ENCODE data around the gene FDXACB1.
A peak's percentile ranks its signal among the peaks of the same experiment; 100 is the strongest.

The FDXACB1 gene

GRCh38 chr11:111879637-111879960, 634 bp upstream of the FDXACB1 start:
- Histone ChIP-seq H3K27ac (peak overlapping the region; percentile 82 to 97), H3K4me3 (peak overlapping the region; percentile 80)
- TF ChIP-seq CTCF (IDR thresholded peaks at IDR 0.05): no peak
- DNase-seq (ENCODE audit: low spot score): no peak

- TF ChIP-seq CTCF (IDR thresholded peaks at IDR 0.05): no peak
- Histone ChIP-seq H3K27ac (peak overlapping the region; percentile 82 to 97), H3K4me3 (peak overlapping the region; percentile 80)
- DNase-seq (ENCODE audit: low spot score): no peak
These were observed 548 bp downstream of the FDXACB1 start for GRCh38 chr11:111878385-111878848.

- TF ChIP-seq CTCF (IDR thresholded peaks at IDR 0.05): no peak
- Histone ChIP-seq H3K4me3 (peak overlapping the region; percentile 95), H3K27ac (peak overlapping the region; percentile 92 to 96)
- no peak for DNase-seq (ENCODE audit: low spot score)
These were observed 7.2 kb downstream of the FDXACB1 start for GRCh38 chr11:111871693-111872161.

- no peak for TF ChIP-seq CTCF (IDR thresholded peaks at IDR 0.05)
- Histone ChIP-seq H3K27ac (peak within 1 kb of the TSS; percentile 92 to 96), H3K4me3 (peak within 1 kb of the TSS; percentile 95)
- DNase-seq (ENCODE audit: low spot score): peak; percentile 88
These were observed 7.9 kb downstream of the FDXACB1 start, which contains the start of gene ALG9 for GRCh38 chr11:111870886-111871692. ALG9 (minus strand) TSS chr11:111871581; CDS start chr11:111871482, 99 bp downstream.

GRCh38 chr11:111870522-111870885, 8.5 kb downstream of the FDXACB1 start:
- H3K4me3 ChIP-seq: peak overlapping the region; percentile 95
- no peak for DNase-seq (ENCODE audit: low spot score)
- TF ChIP-seq CTCF (IDR thresholded peaks at IDR 0.05): no peak
- H3K27ac ChIP-seq: peak overlapping the region in 1 of 2 donors; percentile 96

- no peak overlapping the region for H3K4me3 ChIP-seq
- no peak for DNase-seq (ENCODE audit: low spot score)
- TF ChIP-seq CTCF (IDR thresholded peaks at IDR 0.05): no peak
- no peak overlapping the region for H3K27ac ChIP-seq
These were observed 8.9 kb downstream of the FDXACB1 start for GRCh38 chr11:111870113-111870512.

GRCh38 chr11:111860257-111860656, 18.7 kb downstream of the FDXACB1 start:
- Histone ChIP-seq H3K27ac (no peak overlapping the region), H3K4me3 (no peak overlapping the region)
- DNase-seq (ENCODE audit: low spot score): no peak
- no peak for TF ChIP-seq CTCF (IDR thresholded peaks at IDR 0.05)
